Hepatic stellate cell (primary cell): Measurements from ENCODE around the gene ZBTB20.
"Not testable (repeated sequence)": the region's sequence is repeated elsewhere in the genome, so short reads cannot be mapped to it uniquely, and the experiment has no call there.

ENCODE experiments used
- DNase-seq: peaks from one replicate; pipeline ENCODE4 v3.0.0; 2011; ENCODE audit warnings: low spot score

Gene ZBTB20

DNA sequence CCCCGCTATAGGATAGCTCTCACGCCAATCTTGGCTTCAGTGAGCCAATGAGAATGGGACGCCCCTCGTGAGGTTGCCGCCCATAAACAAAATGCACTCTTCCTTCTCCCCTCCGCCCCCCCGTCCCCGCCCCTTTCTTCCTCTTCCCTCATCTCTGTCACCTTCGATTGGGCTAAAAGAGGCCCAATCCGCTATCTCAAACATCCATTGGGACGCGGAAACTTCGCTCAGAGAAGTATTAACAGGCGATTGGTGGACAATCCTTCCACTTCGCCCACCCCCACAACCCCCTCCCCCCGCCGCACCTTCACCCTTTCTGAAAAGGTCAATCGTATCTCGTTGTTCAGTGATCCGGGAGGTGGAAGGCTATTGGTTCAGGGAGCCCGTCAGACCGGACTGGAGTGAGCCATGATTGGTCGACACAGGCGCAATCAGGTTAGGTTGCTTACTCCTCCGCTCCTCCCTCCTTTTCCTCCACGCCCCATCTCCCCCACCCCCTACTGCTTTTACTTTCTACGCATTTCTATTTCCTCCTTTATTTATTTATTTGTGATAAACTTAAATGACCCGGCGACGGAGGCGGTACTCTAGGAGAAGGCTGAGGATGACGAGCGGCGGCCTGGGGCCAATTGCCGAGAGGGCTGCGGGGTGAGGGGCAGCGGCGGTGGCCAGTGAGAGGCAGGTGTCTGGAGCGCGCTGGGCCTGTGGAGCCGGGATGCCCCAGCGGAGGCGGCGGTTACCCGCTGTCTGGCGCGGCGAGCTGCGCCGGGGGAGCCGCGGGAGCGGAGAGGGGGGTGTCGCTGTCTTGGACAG is 447 bp upstream of the ZBTB20 start:
- peak; percentile 85 for DNase-seq

DNA sequence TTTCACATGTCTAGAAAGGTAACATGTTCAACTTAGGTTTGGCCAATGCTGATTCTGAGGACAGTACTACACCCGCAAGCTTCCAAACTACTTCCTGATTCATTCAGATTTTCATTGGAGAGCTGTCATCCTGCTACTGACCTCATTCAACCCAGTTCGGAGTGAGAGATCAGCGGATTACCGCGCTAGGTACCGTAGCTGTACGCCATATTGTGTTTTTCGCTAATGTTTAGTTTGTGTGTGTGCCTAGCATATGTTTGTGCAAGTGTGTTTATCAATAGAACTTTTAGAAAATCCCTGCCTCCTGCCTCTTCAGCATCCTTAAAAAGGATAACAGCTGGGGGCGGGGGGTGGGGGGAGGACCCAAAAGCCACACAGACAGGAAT is 1.1 kb downstream of the ZBTB20 start:
- DNase-seq = peak; percentile 60

DNA sequence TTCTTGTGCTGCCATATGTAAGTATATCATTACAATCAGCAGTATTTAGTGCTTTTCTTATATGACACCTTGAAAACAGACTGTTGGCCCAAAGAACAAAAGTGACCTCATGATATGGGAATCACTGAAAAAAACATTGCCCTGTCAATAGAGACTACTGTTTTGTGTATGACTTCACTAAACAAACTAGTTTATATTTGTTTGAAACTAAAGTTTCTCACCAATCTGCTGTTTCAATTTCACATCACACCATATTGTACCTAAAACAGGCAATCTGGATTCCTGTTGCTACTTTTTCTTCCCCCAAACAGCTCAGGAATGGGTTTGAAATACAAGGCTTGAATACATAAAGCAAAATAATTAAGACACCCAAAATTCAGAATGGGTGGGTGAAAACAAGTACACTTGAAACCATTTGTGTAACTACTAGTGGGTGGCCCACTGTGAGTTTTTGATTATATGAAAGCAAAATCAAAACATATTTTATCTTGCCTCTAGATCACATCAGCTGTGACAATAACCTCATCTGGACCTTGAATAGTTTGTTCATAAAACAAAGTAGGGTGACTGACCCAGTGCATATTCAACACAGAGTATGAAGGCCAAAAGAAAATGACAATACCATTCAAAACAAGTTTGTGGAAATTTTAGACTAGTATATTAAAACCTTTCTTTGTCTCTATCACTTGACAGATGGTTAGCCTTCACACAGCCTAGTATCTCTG is 5.9 kb downstream of the ZBTB20 start:
- no peak for DNase-seq

DNA sequence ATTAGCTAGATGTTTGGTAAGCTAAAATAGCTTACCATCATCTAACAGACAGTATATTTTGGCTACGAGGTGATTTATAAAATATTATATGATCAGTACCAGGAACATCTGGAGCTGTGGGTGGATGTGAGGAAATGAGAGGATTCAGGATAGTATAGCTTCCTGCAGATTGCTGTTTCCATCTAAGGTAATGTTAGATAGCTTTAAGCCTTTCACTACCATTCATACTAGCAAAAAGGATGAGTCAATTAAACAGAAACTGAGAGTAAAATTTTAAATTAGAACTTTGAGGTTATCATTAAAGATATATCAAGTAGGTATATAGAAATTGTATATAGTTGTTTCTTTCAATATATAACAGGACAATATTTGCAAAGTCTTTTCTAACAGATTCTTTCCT is 8.0 kb downstream of the ZBTB20 start:
- no peak for DNase-seq

DNA sequence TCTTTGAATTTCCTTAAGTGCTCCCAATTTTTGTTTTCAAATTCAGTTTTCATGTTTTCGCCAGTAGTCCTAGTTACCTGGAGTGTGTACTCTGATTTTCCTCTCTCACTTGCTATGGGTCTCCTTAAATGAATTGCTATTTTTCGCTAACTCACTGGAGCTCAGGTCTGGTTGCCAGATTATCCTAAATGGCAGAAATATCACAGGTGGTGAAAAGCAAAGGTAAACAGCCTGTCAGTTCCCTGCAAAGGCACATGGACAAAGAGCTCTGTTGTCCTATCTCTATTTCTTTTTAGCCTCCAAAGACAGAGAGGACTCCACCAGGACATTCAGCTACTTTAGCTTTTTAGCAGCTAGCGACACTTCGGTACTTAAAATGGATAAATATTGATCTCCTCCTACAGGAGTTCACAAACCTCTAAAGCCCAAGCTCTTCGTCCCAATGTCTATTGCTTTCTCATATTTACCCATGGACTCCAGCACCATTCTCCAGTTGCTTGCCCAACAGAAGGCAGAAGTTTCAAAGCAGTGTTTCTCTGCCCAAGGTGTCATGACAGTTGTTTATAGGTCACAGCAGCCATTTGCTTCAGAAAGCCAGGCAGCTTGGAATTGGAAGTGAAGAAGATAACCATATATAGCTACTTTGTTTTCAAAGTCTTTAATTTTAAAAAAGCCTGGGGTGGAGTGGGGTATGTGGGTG is 12.3 kb downstream of the ZBTB20 start:
- DNase-seq = no peak

DNA sequence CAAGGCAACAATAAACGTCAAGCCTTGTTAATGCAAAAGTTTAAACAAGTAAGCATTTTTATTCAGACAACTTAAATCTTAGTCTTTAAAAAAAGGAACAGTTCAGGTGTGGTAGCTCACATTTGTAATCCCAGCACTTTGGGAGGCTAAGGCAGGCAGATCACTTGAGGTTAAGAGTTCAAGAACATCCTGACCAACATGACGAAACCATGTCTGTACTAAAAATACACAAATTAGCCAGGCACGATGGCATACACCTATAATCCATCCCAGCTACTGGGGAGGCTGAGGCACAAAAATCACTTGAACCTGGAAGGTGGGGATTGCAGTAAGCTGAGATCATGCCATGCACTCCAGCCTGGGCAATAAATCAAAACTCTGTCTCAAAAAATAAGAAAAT is 19.9 kb downstream of the ZBTB20 start:
- no peak for DNase-seq

DNA sequence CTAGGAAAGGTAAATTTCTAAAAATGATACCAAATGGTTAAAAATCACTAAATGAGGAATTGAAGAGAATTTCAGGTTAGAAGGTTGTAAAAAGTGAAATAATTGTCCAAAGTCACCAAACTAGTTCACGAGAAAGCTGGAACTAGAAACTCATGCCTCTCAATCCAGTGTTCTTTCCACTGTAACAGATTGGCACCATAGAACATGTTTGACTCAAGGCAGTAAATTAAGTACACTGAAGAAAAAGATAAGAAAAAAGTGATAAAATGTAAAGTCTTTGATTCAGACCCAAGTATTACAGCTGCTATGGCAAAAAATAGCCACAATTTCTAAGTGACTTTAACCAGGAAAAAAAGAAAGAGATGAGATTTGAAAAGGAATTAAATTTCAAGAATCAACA is 26.5 kb downstream of the ZBTB20 start:
- no peak for DNase-seq

DNA sequence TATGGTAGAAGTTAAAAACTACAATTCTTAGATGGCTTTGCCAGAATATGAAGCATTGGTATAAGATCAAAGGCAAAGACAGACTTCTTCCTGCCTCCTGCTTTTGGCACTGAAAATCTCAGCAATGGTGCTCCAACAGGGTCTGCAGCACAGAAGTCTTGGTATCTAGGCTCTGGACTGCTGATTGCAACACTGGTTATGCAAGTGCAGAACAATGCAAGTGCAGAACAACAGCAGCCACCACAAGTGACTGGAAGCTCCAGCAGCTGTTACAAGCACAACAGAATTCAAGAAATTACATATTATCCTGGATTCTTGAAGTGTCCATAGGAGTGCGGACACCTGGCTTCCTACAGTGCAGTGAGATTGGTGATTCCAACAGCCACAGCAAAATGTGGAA is 33.7 kb downstream of the ZBTB20 start:
- no peak for DNase-seq

DNA sequence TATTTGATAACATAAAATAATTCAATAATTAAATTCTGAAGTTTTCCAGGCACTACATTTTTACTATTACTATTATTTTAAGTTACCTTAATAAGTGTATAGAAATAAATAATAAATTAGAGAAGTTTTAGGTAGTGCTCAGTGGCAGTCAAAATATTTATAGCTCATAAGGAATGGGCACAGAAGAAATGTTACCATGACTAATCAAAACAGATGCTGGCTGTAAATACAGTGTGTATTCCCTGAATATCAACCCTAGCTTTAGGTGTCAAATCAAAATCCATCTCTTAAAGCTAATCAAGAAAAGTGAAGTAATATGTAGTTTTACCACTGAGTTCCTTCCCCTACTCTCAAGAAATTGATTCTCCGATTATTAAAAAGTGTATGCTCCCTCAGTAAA is 35.5 kb downstream of the ZBTB20 start:
- DNase-seq = no peak

DNA sequence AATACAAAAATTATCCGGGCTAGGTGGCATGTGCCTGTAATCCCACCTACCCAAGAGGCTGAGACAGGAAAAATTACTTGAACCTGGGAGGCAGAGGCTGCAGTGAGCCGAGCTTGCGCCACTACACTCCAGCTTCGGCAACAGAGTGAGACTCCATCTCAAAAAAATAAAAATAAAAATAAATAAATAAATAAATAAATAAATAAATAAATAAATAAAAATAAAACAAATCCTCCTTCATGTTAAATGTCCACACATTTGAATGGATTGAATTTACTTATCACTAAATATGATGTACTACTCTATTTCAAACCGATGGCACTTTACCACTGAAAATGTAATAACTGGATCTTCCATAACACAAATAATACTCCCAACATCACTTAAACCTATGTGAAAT is 36.3 kb downstream of the ZBTB20 start:
- no peak for DNase-seq

DNA sequence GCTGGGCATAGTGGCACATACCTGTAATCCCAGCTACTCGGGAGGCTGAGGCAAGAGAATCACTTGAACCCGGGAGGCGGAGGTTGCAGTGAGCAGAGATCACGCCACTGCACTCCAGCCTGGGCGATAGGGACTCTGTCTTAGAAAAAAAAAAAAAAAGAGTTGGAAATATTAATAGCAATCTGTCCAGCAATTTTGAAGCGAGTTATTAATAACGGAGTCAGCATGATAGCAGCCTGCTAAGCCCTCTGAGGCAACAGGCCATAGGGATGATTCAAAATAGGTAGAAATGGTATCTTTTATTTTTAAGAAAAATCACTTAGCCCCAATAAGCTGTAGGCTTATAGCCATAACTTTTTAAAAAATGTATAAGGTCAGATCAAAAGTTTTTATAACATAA is 37.0 kb downstream of the ZBTB20 start:
- DNase-seq = not testable (repeated sequence)

DNA sequence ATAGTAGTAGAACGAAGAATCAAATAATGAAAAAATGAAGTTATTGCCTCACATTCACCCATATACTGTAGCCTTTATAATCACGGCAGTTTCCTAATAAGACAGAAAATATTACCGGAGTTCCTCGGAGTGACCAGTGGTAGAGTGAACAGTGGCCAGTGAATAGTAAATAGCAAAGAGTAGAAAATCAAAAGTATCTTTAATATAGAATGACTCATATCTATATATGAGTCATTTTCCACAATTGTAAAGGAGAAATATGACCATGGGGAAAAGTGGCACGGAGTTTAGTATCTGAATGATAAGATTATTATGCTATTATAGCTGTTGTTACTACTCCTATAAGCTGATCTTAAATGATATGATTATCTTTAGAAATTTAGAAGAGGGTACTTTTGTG is 38.5 kb downstream of the ZBTB20 start:
- DNase-seq = no peak

DNA sequence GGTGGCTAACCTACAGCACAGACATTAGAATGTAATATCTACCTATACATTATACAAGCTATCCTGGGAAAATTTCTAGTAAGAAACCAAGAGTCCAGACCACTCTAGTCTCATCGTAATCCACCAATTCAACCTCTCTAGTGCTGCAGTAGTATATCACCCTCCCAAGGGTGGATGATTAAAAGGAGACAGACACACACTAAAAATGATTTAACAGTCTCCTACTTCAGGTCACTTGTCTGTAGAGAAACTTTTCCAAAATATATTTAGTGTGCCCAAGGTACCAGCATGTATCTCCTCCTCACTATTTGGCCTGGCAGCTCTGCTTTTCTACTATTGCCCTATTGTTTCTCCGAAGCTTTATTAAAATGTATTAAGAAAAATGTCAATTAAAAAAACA is 45.0 kb downstream of the ZBTB20 start:
- no peak for DNase-seq

DNA sequence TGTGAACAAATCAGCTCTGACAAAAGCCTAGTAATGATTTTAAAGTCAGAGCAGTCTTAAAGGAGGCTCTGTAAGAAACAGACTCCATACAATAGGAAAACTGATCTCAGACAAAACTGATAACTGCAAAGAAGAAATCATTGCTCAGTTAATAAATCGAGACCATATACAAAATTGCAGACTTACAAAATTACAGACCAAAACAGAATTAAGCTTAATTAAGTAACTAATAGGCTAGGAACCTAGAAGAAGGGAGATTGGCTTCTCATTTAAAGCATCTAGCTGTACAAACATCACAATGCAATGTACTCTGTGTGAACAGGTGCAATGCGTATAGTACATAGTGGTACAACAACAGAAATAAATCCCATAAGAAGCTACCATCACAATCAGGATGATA is 46.3 kb downstream of the ZBTB20 start:
- DNase-seq = no peak

DNA sequence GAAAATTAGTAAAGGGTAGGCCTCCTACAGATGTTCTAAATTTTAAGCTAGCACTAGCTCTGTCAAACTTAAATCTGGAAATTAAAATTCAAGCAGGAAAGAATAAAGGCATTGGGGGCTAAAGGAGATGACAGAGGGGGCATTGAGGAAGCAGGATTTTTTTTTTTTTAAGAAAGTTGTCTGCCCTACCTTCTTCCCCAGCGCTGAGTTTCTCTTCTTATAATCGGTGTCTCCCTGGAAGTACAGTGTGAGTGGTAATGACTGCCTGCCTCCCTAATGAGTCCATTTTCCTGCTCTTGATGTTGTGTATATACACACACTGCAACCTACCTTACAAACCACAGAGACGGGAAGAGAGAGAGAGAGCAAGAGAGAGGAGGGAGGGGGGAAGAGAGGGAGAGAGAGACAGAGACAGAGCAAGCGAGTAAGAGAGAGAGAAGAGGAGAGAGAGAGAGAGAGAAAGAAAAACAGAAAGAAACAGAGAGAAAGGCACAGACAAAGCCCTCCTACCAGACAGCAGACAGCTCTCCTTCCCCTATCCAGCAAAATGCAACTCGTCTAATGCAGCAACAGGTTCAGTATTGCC is 47.0 kb downstream of the ZBTB20 start:
- no peak for DNase-seq

DNA sequence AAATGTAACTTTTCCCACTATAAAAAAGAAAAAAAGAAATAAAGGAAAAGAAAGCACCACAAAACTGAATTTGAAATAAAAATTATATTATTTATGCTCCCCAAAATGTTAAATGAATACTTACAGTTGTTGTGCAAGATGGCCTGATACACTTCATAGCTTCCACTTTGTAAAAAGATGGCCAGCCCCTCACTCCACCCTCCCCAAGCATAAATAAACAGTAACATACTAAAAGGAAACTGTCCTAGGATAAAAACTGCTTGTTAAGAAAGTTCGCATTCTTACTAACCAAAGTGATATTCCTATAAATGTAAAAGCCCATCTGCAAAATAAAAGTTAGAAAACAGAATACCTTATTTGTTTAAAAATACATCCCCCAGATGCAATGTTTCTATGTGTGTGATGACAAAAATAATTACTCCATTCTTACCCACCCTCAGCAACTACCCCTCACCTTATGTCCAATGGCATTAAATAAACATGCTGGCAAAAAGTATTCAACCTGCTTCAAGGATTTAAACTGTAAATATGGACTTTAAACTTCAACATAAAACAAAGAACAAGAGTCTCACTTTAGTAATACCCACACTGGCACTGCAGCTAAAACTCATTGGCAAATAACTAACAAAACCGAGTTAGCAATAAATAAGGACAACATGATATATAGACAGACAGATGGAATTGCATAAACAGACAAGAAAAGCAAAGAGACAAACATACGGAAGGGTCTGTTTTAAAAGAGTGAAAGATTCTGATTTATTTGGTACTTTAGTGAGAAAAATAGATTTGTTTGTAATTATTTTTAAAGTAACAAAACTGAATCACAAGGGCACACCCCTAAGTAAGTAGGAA is 47.7 kb downstream of the ZBTB20 start:
- no peak for DNase-seq

DNA sequence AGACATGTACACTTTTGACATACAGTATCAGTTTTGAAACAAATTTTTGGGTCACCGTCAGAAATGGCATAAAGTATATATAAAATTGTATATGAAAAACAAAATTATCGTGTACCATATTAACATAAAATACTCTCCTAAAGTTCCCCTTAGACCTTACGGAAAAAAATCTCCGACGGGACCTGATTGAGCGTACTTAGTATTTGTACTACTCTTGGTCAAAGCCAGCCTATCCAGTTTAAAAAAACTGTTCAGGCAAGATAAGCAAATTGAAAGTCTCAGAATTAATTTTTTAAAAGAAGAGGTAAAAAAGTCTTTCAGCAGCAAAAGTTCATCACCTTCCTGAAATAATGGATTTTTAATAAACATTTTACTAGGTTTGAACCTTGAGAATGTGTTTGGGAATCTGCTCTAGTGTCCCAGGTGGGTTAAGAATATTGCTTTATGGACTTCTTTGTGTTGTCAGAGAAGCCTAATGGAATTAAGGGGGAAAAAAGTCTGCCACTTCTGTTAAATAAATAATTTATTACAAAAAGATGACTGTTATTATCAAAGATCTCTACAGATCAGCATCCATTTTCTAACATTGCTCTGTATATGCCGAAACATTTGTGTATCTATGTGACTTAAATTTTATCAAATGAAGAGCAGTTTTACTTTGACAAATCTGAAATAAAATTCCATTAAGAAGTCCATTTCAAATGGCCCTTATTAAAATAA is 48.6 kb downstream of the ZBTB20 start:
- DNase-seq = no peak

DNA sequence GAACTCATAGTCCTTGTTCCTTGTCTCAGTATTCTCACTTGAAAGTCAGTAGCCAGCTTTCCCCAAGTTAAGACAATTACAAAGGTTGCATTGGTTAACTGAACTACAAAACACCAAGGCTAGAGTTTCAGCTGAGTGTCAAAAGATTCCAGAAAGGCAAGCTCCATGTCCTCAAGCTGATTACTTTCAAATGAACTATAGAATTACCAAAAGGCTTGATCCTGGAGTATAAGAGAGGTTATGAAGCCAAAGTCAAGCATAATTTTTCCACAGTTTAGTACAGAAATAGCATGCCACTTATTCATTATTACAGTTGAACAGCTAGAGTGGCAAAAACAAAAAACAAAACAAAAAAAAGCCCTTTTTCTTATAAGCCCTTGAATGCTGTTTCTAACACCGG is 51.9 kb downstream of the ZBTB20 start:
- no peak for DNase-seq

DNA sequence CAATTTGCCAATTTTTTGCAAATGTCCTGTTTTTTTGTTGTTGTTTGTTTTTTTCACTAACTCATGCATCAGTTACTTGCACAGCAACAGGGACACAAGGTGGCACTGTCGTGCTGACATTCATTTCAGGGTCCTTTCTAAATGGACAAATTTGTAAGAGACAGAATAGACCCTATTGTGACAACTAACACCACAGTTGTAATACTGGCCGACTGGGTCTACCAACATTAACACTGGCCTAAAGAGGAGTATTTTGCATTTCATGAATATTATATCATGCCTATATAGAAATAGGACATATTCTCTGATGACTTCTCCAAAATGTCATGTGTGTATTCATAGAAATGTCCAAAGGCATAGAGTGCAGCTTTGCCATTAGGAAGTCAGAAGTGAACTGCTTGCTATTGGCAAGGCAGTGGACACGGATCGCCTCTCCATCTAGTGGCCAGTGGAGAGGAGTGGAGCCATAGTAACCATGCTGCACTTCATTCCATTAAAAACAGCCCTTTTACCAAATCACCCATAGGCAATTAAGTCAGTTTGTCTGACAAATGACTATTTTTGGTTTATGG is 54.8 kb downstream of the ZBTB20 start:
- peak; percentile 21 for DNase-seq

DNA sequence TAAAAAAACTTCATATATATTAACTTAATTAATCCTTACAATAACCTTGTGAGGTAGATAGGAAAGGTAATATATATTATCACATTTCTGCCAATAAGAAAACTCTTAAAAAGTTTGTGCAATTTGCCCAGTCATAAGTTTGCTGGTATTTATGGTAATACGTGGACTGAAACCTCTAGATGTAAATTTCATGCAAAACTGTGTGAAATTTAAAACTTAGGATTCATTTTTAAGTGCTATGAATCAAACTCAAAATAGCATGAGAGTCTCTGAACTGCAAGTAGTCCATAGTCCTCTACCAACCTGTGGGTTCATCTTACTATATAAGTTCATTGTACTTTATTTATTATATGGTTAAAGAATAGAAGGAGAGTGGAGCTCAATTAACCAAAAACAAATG is 56.4 kb downstream of the ZBTB20 start:
- no peak for DNase-seq

DNA sequence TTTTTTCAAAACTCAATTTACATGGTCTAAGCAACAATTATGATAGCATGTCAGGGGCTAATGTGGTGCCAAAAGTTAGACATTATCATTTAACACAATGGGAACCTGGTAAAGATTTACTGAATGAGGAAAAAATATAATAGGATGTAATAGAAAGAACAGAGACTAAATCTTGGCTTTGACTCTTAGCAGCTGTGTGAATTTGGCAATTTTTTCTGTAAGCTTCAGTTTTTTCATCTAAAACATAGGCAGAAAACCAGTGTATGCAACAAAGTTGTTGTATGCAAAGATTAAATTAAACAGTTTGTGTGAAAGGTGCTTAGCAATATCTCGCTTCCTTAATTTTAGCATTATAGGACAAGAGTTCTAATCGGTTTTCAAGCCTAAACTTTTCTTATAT is 57.6 kb downstream of the ZBTB20 start:
- no peak for DNase-seq
